Endodermal cell (in vitro differentiated cells): ENCODE results near the gene DLGAP1. TPM values are rescaled to one million over a fixed set of nuclear protein-coding genes. Genes with fewer than 3 reads are reported as not detected.

Source experiments
- DNase-seq: peaks from one replicate; pipeline ENCODE4 v3.0.0-alpha.2; 2017
- H3K27ac ChIP-seq: 2 replicates; pipeline ENCODE4 v1.5.1; 2013; ENCODE audit warnings: mild to moderate bottlenecking, low read depth, low read length, moderate library complexity
- H3K27me3 ChIP-seq: 2 replicates; pipeline ENCODE4 v1.6.1; 2013; ENCODE audit warnings: mild to moderate bottlenecking, low read length, moderate library complexity; ENCODE audit not compliant: insufficient read depth, control insufficient read depth, poor library complexity, severe bottlenecking
- H3K36me3 ChIP-seq: 2 replicates; pipeline ENCODE4 v1.7.0; 2013; ENCODE audit warnings: mild to moderate bottlenecking, low read length, moderate library complexity; ENCODE audit not compliant: control insufficient read depth, insufficient read depth
- H3K4me1 ChIP-seq: one replicate; pipeline ENCODE4 v1.7.0; 2013; ENCODE audit warnings: low read length; ENCODE audit not compliant: control insufficient read depth, insufficient read depth
- H3K4me3 ChIP-seq: 2 replicates; pipeline ENCODE4 v1.5.1; 2013; ENCODE audit warnings: mild to moderate bottlenecking, low read length, moderate library complexity
- H3K9ac ChIP-seq: 2 replicates; pipeline ENCODE4 v1.6.1; 2013; ENCODE audit warnings: mild to moderate bottlenecking, low read length, moderate library complexity; ENCODE audit not compliant: poor library complexity, severe bottlenecking; ENCODE audit errors: extremely low read depth
- H3K9me3 ChIP-seq: 2 replicates; pipeline ENCODE4 v1.6.1; 2013; ENCODE audit warnings: mild to moderate bottlenecking, low read length, moderate library complexity; ENCODE audit not compliant: control insufficient read depth
- H3K27ac Mint-ChIP-seq: 2 replicates; pipeline ENCODE4 v1.8.0; 2020; ENCODE audit warnings: mixed read lengths
- H3K27me3 Mint-ChIP-seq: 2 replicates; pipeline ENCODE4 v1.8.0; 2021; ENCODE audit warnings: mild to moderate bottlenecking, mixed read lengths; ENCODE audit not compliant: insufficient read depth
- H3K36me3 Mint-ChIP-seq: 2 replicates; pipeline ENCODE4 v1.8.0; 2020; ENCODE audit warnings: low read depth, mixed read lengths
- H3K4me1 Mint-ChIP-seq: 2 replicates; pipeline ENCODE4 v1.8.0; 2020; ENCODE audit warnings: mixed read lengths
- H3K4me3 Mint-ChIP-seq: 2 replicates; pipeline ENCODE4 v1.8.0; 2020; ENCODE audit warnings: mild to moderate bottlenecking, moderate library complexity, mixed read lengths
- H3K9me3 Mint-ChIP-seq: 2 replicates; pipeline ENCODE4 v1.8.0; 2020; ENCODE audit warnings: mild to moderate bottlenecking, mixed read lengths
- WGBS, 2 experiments: methylation state at CpG; one replicate each; pipeline versions ENCODE4 v1.1.5 to v1.1.7; 2013; ENCODE audit warnings: missing lambda C conversion rate in 2 of 2, mixed read lengths in 1 of 2; ENCODE audit not compliant: insufficient coverage in 1 of 2, insufficient read length in 1 of 2; 5-methylcytosine and 5-hydroxymethylcytosine counted together
- total RNA-seq, 2 donors: library from RNA; stranded (reverse); fragmentation: NEBNext Ultra II Directional in 1 of 2; extraction: Animal tissue kit (Norgen Biotek cat#: 25700) in 1 of 2; gene quantifications; 2 replicates in 1 of 2; 3 replicates in 1 of 2; pipeline ENCODE4 v1.2.1, GENCODE V29; 2021
- TF ChIP-seq, protein P1 (sequence below): fragments of 200-600 bp; sonication (generic); conservative IDR thresholded peaks from 2 replicates; pipeline ENCODE4 v1.5.0; 2021; ENCODE audit warnings: antibody characterized with exemption, mild to moderate bottlenecking

The DLGAP1 gene
- total RNA-seq, 2 donors from 2014 or later = 11.5 to 21.5 TPM

- peaks cover 9% of the 10 kb centered on the region for H3K9me3 Mint-ChIP-seq
Observed at GRCh38 chr18:4096486-4096885, 358.6 kb downstream of the DLGAP1 start.

GRCh38 chr18:4093676-4094075 is 361.4 kb downstream of the DLGAP1 start:
- 36 to 61% methylated on average over 1 to 2 of the region's 2 CpGs for WGBS, 2 experiments
- TF ChIP-seq, protein P1, sequence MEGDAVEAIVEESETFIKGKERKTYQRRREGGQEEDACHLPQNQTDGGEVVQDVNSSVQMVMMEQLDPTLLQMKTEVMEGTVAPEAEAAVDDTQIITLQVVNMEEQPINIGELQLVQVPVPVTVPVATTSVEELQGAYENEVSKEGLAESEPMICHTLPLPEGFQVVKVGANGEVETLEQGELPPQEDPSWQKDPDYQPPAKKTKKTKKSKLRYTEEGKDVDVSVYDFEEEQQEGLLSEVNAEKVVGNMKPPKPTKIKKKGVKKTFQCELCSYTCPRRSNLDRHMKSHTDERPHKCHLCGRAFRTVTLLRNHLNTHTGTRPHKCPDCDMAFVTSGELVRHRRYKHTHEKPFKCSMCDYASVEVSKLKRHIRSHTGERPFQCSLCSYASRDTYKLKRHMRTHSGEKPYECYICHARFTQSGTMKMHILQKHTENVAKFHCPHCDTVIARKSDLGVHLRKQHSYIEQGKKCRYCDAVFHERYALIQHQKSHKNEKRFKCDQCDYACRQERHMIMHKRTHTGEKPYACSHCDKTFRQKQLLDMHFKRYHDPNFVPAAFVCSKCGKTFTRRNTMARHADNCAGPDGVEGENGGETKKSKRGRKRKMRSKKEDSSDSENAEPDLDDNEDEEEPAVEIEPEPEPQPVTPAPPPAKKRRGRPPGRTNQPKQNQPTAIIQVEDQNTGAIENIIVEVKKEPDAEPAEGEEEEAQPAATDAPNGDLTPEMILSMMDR = no peak
- peaks cover 16% of the 10 kb centered on the region for H3K9me3 Mint-ChIP-seq
- H3K36me3 Mint-ChIP-seq = peaks cover 7% of the 10 kb centered on the region
- Histone ChIP-seq H3K36me3 (peaks cover 6% of the 10 kb centered on the region), H3K9ac (no peak overlapping the region), H3K27me3 (no peaks in the 10 kb centered on the region), H3K4me3 (no peak overlapping the region), H3K9me3 (peaks cover 7% of the 10 kb centered on the region), H3K4me1 (no peaks in the 10 kb centered on the region), H3K27ac (no peak overlapping the region)
- H3K27me3 Mint-ChIP-seq = peaks cover 3% of the 10 kb centered on the region
- no peak overlapping the region for H3K4me3 Mint-ChIP-seq
- no peak overlapping the region for H3K27ac Mint-ChIP-seq
- peaks cover 21% of the 10 kb centered on the region for H3K4me1 Mint-ChIP-seq
- no peak for DNase-seq

More at GRCh38 chr18:4096486-4096885, 358.6 kb downstream of the DLGAP1 start:
- Histone ChIP-seq H3K9ac (no peak overlapping the region), H3K27ac (no peak overlapping the region), H3K36me3 (peaks cover 18% of the 10 kb centered on the region), H3K4me1 (no peaks in the 10 kb centered on the region), H3K4me3 (no peak overlapping the region), H3K27me3 (no peaks in the 10 kb centered on the region), H3K9me3 (peaks cover 19% of the 10 kb centered on the region)
- no peaks in the 10 kb centered on the region for H3K27me3 Mint-ChIP-seq
- no peak overlapping the region for H3K4me3 Mint-ChIP-seq
- no peak for DNase-seq
- H3K27ac Mint-ChIP-seq = no peak overlapping the region
- H3K4me1 Mint-ChIP-seq = peaks cover 15% of the 10 kb centered on the region
- H3K36me3 Mint-ChIP-seq = peaks cover 2% of the 10 kb centered on the region
- TF ChIP-seq, protein P1 = no peak
- 80 to 91% methylated on average over 4 of the region's 4 CpGs for WGBS, 2 experiments

GRCh38 chr18:4084382-4084900 is 370.7 kb downstream of the DLGAP1 start:
- WGBS, 2 experiments = 71 to 83% methylated on average over 3 of the region's 3 CpGs
- H3K36me3 Mint-ChIP-seq = peaks cover 13% of the 10 kb centered on the region
- H3K27ac Mint-ChIP-seq = no peak overlapping the region

More at GRCh38 chr18:4084382-4084900, 370.7 kb downstream of the DLGAP1 start:
- DNase-seq = no peak
- peaks cover 5% of the 10 kb centered on the region for H3K36me3 ChIP-seq
- Mint-ChIP-seq H3K4me1 (peaks cover 41% of the 10 kb centered on the region), H3K9me3 (peaks cover 32% of the 10 kb centered on the region), H3K27me3 (no peaks in the 10 kb centered on the region), H3K4me3 (no peak overlapping the region)
- no peak overlapping the region for H3K27ac ChIP-seq
- H3K4me3 ChIP-seq = no peak overlapping the region
- H3K9me3 ChIP-seq = peaks cover 34% of the 10 kb centered on the region
- TF ChIP-seq, protein P1 = no peak
- no peak overlapping the region for H3K9ac ChIP-seq
- H3K27me3 ChIP-seq = no peaks in the 10 kb centered on the region
- H3K4me1 ChIP-seq = no peaks in the 10 kb centered on the region
